ENCODE results near the gene EPHB6.

- no peak for TF ChIP-seq CTCF (IDR thresholded peaks at IDR 0.05 in 2 of 3, conservative IDR thresholded peaks at IDR 0.05 in 1 of 3; ENCODE audit: control insufficient read depth in 2 of 3, extremely low read depth in 1 of 3, insufficient read depth in 1 of 3, low read depth in 3 of 3, low read length in 3 of 3)
- no peak for TF ChIP-seq POLR2A (IDR thresholded peaks at IDR 0.05; ENCODE audit: low read depth, low read length)
- TF ChIP-seq HDGF (IDR thresholded peaks at IDR 0.05), result no peak
- no peak for TF ChIP-seq FOS (IDR thresholded peaks at IDR 0.05; ENCODE audit: borderline replicate concordance, extremely low read depth, insufficient read length)
- TF ChIP-seq POLR2AphosphoS5 (IDR thresholded peaks at IDR 0.05; ENCODE audit: low read length), result no peak
- TF ChIP-seq TBL1XR1 (IDR thresholded peaks at IDR 0.05; ENCODE audit: low read depth, low read length), result no peak
- no peak for TF ChIP-seq YY1 (IDR thresholded peaks at IDR 0.05; ENCODE audit: low read depth, low read length)
- TF ChIP-seq ZZZ3 (IDR thresholded peaks at IDR 0.05; ENCODE audit: control insufficient read depth, insufficient read length, low read depth), result no peak
- no peak for TF ChIP-seq TCF7 (IDR thresholded peaks at IDR 0.05; ENCODE audit: borderline replicate concordance)
- TF ChIP-seq RFX5 (IDR thresholded peaks at IDR 0.05; ENCODE audit: low read depth, low read length), result no peak
- TF ChIP-seq SIN3A (IDR thresholded peaks at IDR 0.05; ENCODE audit: low read depth, low read length), result no peak
Measured at GRCh38 chr7:142918901-142919300, 64.0 kb downstream of the EPHB6 start.
